Astrocyte of the cerebellum (primary cell): ENCODE results near the gene LRSAM1.
A peak's percentile ranks its signal among the peaks of the same experiment; 100 is the strongest.

ENCODE experiments used
- DNase-seq: peaks from one replicate; pipeline ENCODE4 v3.0.0-alpha.2; 2011; ENCODE audit warnings: low read depth
- H3K4me3 ChIP-seq: 2 replicates; pipeline ENCODE4 v1.5.1; 2011; ENCODE audit warnings: mild to moderate bottlenecking, low read depth, low read length, moderate library complexity
- in situ Hi-C: cut with HindIII; loops from 2 replicates; pipeline ENCODE4 v1.10.0; 2017; ENCODE audit warnings: low sequenced_read_pairs
- TF ChIP-seq, protein P1 (sequence below): IDR thresholded peaks from 2 replicates; pipeline ENCODE4 v1.5.1; 2012; ENCODE audit warnings: low read length, low read depth, moderate library complexity, mild to moderate bottlenecking; ENCODE audit errors: missing control alignments

Gene LRSAM1

GRCh38 chr9:127492616-127493015 lies 41.3 kb downstream of the LRSAM1 start:
- no peak for DNase-seq

GRCh38 chr9:127493592-127494303 lies 42.4 kb downstream of the LRSAM1 start:
- H3K4me3 ChIP-seq, result no peak overlapping the region
- no peak for DNase-seq
- TF ChIP-seq, protein P1, sequence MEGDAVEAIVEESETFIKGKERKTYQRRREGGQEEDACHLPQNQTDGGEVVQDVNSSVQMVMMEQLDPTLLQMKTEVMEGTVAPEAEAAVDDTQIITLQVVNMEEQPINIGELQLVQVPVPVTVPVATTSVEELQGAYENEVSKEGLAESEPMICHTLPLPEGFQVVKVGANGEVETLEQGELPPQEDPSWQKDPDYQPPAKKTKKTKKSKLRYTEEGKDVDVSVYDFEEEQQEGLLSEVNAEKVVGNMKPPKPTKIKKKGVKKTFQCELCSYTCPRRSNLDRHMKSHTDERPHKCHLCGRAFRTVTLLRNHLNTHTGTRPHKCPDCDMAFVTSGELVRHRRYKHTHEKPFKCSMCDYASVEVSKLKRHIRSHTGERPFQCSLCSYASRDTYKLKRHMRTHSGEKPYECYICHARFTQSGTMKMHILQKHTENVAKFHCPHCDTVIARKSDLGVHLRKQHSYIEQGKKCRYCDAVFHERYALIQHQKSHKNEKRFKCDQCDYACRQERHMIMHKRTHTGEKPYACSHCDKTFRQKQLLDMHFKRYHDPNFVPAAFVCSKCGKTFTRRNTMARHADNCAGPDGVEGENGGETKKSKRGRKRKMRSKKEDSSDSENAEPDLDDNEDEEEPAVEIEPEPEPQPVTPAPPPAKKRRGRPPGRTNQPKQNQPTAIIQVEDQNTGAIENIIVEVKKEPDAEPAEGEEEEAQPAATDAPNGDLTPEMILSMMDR, result no peak
- in situ Hi-C loops, result no loop called here

More at GRCh38 chr9:127492616-127493015, 41.3 kb downstream of the LRSAM1 start:
- in situ Hi-C loops, result no loop called here
- TF ChIP-seq, protein P1, result no peak
- H3K4me3 ChIP-seq, result no peak overlapping the region

DNA sequence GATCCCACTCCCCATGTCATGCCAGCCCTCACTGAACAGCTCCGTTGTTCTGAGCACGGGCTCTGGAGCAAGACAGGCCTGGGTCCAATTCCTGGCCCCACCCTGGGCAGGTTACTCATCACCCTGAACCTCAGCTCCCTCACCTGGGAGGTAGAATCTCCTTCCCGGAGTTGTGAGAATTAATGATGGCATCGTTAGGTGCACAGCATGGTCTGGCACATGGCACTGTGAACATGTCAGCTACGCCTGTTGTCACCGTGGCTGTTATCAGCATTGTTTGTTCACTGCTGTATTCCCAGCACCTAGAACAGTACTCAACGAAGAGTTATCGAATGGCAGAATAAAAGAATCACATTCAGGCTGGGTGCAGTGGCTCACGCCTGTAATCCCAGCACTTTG lies 43.0 kb downstream of the LRSAM1 start:
- no peak for DNase-seq
- in situ Hi-C loops, result no loop called here
- H3K4me3 ChIP-seq, result no peak overlapping the region
- TF ChIP-seq, protein P1, result no peak

DNA sequence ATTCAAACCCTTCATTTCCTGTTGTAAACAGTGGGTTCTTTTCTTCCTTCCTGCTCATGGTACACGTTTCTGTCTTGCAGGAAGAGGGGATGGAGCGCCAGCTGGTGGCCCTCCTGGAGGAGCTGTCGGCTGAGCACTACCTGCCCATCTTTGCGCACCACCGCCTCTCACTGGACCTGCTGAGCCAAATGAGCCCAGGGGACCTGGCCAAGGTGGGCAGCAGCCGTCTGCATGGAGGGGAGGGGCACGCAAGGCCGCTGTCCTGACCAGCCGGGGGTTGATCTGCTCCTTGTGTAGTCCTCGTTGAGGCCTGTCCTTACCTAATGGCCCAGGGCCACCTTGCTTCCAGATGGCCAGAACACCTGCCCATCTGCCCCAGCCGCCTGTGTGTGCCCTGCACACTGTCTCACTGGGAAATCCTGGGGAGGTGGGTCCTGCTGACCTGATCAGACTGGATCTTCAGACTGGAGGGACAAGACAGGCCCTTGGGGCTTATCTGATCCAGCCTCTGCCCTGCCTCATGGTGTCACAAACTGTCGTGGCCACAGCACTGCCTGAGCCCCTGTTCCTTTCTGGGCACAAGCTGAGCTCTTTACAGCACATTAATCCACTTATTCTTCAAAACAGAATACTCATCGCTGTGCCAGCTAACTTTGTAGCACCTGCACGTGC lies 44.7 kb downstream of the LRSAM1 start:
- in situ Hi-C loops, result no loop called here
- H3K4me3 ChIP-seq, result no peak overlapping the region
- no peak for DNase-seq
- TF ChIP-seq, protein P1, result peak; percentile 16

DNA sequence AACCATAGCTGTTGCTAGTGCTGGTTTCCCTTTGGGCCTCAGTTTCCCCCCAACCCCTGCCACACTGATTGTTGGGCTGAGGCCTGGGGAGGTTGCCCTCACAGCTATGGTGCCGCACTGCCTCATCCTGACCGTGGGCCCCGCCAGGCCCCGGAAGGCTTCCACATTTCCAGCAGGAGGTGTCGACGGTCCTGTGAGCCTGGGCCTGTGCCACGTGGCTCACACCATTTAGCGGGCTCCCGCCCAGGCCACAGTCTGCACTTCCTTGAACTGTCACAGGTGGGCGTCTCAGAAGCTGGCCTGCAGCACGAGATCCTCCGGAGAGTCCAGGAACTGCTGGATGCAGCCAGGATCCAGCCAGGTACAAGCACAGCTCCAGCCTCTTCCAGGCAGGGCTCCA lies 45.7 kb downstream of the LRSAM1 start:
- in situ Hi-C loops, result no loop called here

GRCh38 chr9:127497656-127498290 lies 46.5 kb downstream of the LRSAM1 start:
- in situ Hi-C loops, result no loop called here
- TF ChIP-seq, protein P1, result no peak
- no peak for DNase-seq
- H3K4me3 ChIP-seq, result no peak overlapping the region

More for the DNA sequence above, 45.7 kb downstream of the LRSAM1 start:
- TF ChIP-seq, protein P1, result no peak
- no peak for DNase-seq
- H3K4me3 ChIP-seq, result no peak overlapping the region
